ENCODE measurements around the gene RALA. TPM values are rescaled to one million over a fixed set of nuclear protein-coding genes. Genes with fewer than 3 reads are reported as not detected.

The RALA gene
- total and polyA plus RNA-seq, 2 experiments from 2014 or later: 43.5 to 231 TPM

DNA sequence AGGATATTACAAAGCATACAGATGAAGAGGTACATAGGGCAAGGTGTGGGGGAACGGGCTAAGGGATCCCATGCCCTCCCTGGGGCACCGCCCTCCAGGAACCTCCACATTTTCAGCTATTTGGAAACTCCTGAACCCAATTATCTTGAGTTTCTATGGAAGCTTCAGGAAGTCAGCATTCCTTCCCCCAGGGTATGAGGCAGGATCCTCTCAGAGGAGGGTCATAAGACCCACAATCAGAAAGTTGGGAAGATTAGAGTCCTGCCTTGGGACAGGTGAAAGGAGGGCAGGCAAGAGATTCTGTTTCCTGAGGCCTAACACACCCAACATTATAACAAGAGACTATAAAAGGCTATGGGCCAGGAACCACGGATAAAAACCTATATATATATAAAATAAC lies 98.0 kb downstream of the RALA start:
- peaks cover 11% of the 10 kb centered on the region for H3K27me3 Mint-ChIP-seq (ENCODE audit: insufficient read depth, low read depth, poor library complexity)
- H3K27ac Mint-ChIP-seq: no peak overlapping the region
- Histone ChIP-seq H3F3A (replicated peaks; ENCODE audit: low read depth) (no peaks in the 10 kb centered on the region), H3K4me3 (no peak overlapping the region), H4K20me1 (replicated peaks; ENCODE audit: insufficient read depth) (no peaks in the 10 kb centered on the region), H2AFZ (0 out of 2 replicates have a peak overlapping the region, but pooled peaks have one; percentile 5), H3K4me1 (ENCODE audit: insufficient read depth) (peaks cover 38% of the 10 kb centered on the region), H3K9me2 (ENCODE audit: insufficient read depth) (peaks cover 15% of the 10 kb centered on the region), H3K27ac (ENCODE audit: low read depth) (no peak overlapping the region; the same call in 1 of the 2 replicates), H3K36me3 (ENCODE audit: insufficient read depth) (no peaks in the 10 kb centered on the region), H3K79me2 (replicated peaks; ENCODE audit: insufficient read depth) (no peaks in the 10 kb centered on the region), H3K4me2 (peak overlapping the region; percentile 58; the same call in 1 of the 2 replicates), H3K27me3 (ENCODE audit: insufficient read depth) (no peaks in the 10 kb centered on the region)
- H3K4me1 Mint-ChIP-seq: peaks cover 35% of the 10 kb centered on the region
- no peak overlapping the region for H3K4me3 Mint-ChIP-seq
- peaks cover 12% of the 10 kb centered on the region; the same call in 2 of the 3 replicates for H3K36me3 Mint-ChIP-seq (ENCODE audit: low read depth)
- H3K9me3 Mint-ChIP-seq: peaks cover 18% of the 10 kb centered on the region
- no peak for ATAC-seq
- DNase-seq (ENCODE audit: low spot score): no peak
- TF ChIP-seq, protein P1, sequence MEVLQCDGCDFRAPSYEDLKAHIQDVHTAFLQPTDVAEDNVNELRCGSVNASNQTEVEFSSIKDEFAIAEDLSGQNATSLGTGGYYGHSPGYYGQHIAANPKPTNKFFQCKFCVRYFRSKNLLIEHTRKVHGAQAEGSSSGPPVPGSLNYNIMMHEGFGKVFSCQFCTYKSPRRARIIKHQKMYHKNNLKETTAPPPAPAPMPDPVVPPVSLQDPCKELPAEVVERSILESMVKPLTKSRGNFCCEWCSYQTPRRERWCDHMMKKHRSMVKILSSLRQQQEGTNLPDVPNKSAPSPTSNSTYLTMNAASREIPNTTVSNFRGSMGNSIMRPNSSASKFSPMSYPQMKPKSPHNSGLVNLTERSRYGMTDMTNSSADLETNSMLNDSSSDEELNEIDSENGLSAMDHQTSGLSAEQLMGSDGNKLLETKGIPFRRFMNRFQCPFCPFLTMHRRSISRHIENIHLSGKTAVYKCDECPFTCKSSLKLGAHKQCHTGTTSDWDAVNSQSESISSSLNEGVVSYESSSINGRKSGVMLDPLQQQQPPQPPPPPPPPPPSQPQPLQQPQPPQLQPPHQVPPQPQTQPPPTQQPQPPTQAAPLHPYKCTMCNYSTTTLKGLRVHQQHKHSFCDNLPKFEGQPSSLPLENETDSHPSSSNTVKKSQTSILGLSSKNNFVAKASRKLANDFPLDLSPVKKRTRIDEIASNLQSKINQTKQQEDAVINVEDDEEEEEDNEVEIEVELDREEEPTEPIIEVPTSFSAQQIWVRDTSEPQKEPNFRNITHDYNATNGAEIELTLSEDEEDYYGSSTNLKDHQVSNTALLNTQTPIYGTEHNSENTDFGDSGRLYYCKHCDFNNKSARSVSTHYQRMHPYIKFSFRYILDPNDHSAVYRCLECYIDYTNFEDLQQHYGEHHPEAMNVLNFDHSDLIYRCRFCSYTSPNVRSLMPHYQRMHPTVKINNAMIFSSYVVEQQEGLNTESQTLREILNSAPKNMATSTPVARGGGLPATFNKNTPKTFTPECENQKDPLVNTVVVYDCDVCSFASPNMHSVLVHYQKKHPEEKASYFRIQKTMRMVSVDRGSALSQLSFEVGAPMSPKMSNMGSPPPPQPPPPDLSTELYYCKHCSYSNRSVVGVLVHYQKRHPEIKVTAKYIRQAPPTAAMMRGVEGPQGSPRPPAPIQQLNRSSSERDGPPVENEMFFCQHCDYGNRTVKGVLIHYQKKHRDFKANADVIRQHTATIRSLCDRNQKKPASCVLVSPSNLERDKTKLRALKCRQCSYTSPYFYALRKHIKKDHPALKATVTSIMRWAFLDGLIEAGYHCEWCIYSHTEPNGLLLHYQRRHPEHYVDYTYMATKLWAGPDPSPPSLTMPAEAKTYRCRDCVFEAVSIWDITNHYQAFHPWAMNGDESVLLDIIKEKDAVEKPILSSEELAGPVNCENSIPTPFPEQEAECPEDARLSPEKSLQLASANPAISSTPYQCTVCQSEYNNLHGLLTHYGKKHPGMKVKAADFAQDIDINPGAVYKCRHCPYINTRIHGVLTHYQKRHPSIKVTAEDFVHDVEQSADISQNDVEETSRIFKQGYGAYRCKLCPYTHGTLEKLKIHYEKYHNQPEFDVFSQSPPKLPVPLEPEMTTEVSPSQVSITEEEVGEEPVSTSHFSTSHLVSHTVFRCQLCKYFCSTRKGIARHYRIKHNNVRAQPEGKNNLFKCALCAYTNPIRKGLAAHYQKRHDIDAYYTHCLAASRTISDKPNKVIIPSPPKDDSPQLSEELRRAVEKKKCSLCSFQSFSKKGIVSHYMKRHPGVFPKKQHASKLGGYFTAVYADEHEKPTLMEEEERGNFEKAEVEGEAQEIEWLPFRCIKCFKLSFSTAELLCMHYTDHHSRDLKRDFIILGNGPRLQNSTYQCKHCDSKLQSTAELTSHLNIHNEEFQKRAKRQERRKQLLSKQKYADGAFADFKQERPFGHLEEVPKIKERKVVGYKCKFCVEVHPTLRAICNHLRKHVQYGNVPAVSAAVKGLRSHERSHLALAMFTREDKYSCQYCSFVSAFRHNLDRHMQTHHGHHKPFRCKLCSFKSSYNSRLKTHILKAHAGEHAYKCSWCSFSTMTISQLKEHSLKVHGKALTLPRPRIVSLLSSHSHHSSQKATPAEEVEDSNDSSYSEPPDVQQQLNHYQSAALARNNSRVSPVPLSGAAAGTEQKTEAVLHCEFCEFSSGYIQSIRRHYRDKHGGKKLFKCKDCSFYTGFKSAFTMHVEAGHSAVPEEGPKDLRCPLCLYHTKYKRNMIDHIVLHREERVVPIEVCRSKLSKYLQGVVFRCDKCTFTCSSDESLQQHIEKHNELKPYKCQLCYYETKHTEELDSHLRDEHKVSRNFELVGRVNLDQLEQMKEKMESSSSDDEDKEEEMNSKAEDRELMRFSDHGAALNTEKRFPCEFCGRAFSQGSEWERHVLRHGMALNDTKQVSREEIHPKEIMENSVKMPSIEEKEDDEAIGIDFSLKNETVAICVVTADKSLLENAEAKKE (CRISPR knock-in tag; IDR thresholded peaks at IDR 0.05): no peak
- TF ChIP-seq CREB1 (CRISPR knock-in tag; IDR thresholded peaks at IDR 0.05; ENCODE audit: low read depth) (no peak), POLR2AphosphoS5 (IDR thresholded peaks at IDR 0.05; ENCODE audit: low read depth) (no peak), EZH2 (IDR thresholded peaks at IDR 0.05; ENCODE audit: low read depth, unreplicated experiment) (no peak), JUNB (IDR thresholded peaks at IDR 0.05; ENCODE audit: unreplicated experiment) (no peak), ZNF114 (CRISPR knock-in tag; IDR thresholded peaks at IDR 0.05) (no peak), STAT1 (IDR thresholded peaks at IDR 0.05; ENCODE audit: unreplicated experiment) (no peak), EZH2phosphoT487 (IDR thresholded peaks at IDR 0.05; ENCODE audit: unreplicated experiment) (no peak), ZNF331 (CRISPR knock-in tag; IDR thresholded peaks at IDR 0.05; ENCODE audit: low read depth) (no peak), NANOG (IDR thresholded peaks at IDR 0.05; ENCODE audit: borderline replicate concordance) (no peak)
- TF ChIP-seq, protein P2, sequence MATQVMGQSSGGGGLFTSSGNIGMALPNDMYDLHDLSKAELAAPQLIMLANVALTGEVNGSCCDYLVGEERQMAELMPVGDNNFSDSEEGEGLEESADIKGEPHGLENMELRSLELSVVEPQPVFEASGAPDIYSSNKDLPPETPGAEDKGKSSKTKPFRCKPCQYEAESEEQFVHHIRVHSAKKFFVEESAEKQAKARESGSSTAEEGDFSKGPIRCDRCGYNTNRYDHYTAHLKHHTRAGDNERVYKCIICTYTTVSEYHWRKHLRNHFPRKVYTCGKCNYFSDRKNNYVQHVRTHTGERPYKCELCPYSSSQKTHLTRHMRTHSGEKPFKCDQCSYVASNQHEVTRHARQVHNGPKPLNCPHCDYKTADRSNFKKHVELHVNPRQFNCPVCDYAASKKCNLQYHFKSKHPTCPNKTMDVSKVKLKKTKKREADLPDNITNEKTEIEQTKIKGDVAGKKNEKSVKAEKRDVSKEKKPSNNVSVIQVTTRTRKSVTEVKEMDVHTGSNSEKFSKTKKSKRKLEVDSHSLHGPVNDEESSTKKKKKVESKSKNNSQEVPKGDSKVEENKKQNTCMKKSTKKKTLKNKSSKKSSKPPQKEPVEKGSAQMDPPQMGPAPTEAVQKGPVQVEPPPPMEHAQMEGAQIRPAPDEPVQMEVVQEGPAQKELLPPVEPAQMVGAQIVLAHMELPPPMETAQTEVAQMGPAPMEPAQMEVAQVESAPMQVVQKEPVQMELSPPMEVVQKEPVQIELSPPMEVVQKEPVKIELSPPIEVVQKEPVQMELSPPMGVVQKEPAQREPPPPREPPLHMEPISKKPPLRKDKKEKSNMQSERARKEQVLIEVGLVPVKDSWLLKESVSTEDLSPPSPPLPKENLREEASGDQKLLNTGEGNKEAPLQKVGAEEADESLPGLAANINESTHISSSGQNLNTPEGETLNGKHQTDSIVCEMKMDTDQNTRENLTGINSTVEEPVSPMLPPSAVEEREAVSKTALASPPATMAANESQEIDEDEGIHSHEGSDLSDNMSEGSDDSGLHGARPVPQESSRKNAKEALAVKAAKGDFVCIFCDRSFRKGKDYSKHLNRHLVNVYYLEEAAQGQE (IDR thresholded peaks at IDR 0.05; ENCODE audit: unreplicated experiment): no peak
- TF ChIP-seq, protein P3, sequence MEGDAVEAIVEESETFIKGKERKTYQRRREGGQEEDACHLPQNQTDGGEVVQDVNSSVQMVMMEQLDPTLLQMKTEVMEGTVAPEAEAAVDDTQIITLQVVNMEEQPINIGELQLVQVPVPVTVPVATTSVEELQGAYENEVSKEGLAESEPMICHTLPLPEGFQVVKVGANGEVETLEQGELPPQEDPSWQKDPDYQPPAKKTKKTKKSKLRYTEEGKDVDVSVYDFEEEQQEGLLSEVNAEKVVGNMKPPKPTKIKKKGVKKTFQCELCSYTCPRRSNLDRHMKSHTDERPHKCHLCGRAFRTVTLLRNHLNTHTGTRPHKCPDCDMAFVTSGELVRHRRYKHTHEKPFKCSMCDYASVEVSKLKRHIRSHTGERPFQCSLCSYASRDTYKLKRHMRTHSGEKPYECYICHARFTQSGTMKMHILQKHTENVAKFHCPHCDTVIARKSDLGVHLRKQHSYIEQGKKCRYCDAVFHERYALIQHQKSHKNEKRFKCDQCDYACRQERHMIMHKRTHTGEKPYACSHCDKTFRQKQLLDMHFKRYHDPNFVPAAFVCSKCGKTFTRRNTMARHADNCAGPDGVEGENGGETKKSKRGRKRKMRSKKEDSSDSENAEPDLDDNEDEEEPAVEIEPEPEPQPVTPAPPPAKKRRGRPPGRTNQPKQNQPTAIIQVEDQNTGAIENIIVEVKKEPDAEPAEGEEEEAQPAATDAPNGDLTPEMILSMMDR (conservative IDR thresholded peaks at IDR 0.05; ENCODE audit: low read depth in 2 of 2): no peak
- TF ChIP-seq, protein P4, sequence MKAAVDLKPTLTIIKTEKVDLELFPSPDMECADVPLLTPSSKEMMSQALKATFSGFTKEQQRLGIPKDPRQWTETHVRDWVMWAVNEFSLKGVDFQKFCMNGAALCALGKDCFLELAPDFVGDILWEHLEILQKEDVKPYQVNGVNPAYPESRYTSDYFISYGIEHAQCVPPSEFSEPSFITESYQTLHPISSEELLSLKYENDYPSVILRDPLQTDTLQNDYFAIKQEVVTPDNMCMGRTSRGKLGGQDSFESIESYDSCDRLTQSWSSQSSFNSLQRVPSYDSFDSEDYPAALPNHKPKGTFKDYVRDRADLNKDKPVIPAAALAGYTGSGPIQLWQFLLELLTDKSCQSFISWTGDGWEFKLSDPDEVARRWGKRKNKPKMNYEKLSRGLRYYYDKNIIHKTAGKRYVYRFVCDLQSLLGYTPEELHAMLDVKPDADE (IDR thresholded peaks at IDR 0.05): no peak

Data from GM23338 (cell line).